ENCODE data around the gene GPSM1. TPM values are rescaled to one million over a fixed set of nuclear protein-coding genes. Genes with fewer than 3 reads are reported as not detected.

GPSM1 gene
- total RNA-seq, 1 experiment from 2014 or later, result 26.4 TPM

DNA sequence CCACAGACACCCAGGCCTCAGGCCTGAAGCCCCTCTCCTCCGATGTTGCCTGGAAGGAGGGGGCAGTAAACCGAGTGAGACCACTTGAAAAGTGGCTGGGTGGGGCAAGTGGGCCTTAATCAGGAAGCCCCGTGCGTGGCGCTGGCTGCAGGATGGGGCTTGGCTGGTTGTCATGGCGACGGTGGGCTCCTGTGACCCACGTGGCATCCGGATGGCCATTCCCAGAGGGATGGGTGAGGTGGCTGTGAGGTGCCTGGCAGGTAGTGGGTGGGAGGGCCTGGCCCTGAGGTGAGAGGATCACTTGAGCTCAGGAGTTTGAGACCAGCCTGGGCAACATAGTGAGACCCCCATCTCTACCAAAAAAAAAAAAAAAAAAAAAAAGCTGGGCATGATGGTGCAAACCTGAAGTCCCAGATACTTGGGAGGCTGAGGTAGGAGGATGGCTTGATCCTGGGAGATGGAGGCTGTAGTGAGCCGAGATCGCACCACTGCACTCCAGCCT lies 5.2 kb downstream of the GPSM1 start:
- peaks cover 20% of the 10 kb centered on the region; the same call in 1 of the 2 replicates for H3K79me2 ChIP-seq (ENCODE audit: insufficient read depth, low read length)

GRCh38 chr9:136333045-136333444 lies 5.7 kb downstream of the GPSM1 start:
- POLR2A ChIA-PET, result no interaction called here
- Histone ChIP-seq H3K79me2 (ENCODE audit: insufficient read depth, low read length) (peaks cover 18% of the 10 kb centered on the region; the same call in 1 of the 2 replicates), H4K20me1 (ENCODE audit: insufficient read depth) (no peaks in the 10 kb centered on the region), H3K4me2 (ENCODE audit: low read length) (no peak overlapping the region), H3K9me2 (ENCODE audit: insufficient read depth) (no peaks in the 10 kb centered on the region), H3K27ac (ENCODE audit: low read depth, low read length) (no peak overlapping the region), H3K9me3 (ENCODE audit: control insufficient read depth in 1 of 2, insufficient read depth in 1 of 2, low read depth in 1 of 2, low read length in 2 of 2) (no peaks in the 10 kb centered on the region), H3K4me1 (ENCODE audit: control insufficient read depth in 1 of 2, insufficient read depth in 2 of 2, low read length in 2 of 2) (peaks cover 8 to 12% of the 10 kb centered on the region in 2 experiments; a peak in 3 of 4 replicates), H3K9ac (ENCODE audit: low read length) (no peak overlapping the region), H2AFZ (ENCODE audit: low read depth, low read length, poor library complexity, severe bottlenecking) (no peak overlapping the region), H3K27me3 (ENCODE audit: insufficient read depth, low read length) (no peaks in the 10 kb centered on the region), H3K36me3 (ENCODE audit: control insufficient read depth in 1 of 2, insufficient read depth in 2 of 2, low read length in 2 of 2) (no peaks in the 10 kb centered on the region; a peak in 1 of 4 replicates), H3K4me3 (replicated peaks in 1 of 2; ENCODE audit: low read depth in 1 of 2, low read length in 2 of 2) (no peak overlapping the region)
- no TSS peak for BruUV-seq (replicated peaks)
- RAD21 ChIA-PET (ENCODE audit: low non-redundant PET in 1 of 2, low total read pairs in 2 of 2, uncharacterized antibody in 2 of 2, unreplicated experiment in 2 of 2), result no interaction called here
- ATAC-seq, result no peak
- DNase-seq (ENCODE audit: low read depth, low spot score), result no peak
- intact Hi-C loops (cut with micrococcal nuclease), result no loop called here
- CTCF ChIA-PET, result no interaction called here
- TF ChIP-seq MAX (IDR thresholded peaks at IDR 0.05) (no peak), RAD21 (IDR thresholded peaks at IDR 0.05; ENCODE audit: low read depth) (no peak), TCF7L2 (IDR thresholded peaks at IDR 0.05; ENCODE audit: borderline replicate concordance, extremely low read depth, insufficient read depth, insufficient read length) (no peak), FOSL1 (IDR thresholded peaks at IDR 0.05; ENCODE audit: low read depth) (no peak), POLR2AphosphoS5 (IDR thresholded peaks at IDR 0.05; ENCODE audit: low read depth, low read length) (no peak), EGR1 (IDR thresholded peaks at IDR 0.05; ENCODE audit: low read depth) (no peak), SP1 (IDR thresholded peaks at IDR 0.05; ENCODE audit: low read depth) (no peak), CEBPB (IDR thresholded peaks at IDR 0.05; ENCODE audit: low read depth) (no peak), EZH2 (IDR thresholded peaks at IDR 0.05) (no peak), POLR2A (IDR thresholded peaks at IDR 0.05; ENCODE audit: borderline replicate concordance, extremely low read depth, insufficient read depth, insufficient read length) (no peak)

More for the DNA sequence above, 5.2 kb downstream of the GPSM1 start:
- ATAC-seq (no peak), DNase-seq (ENCODE audit: low read depth, low spot score) (no peak)
- no peaks in the 10 kb centered on the region for H3K27me3 ChIP-seq (ENCODE audit: insufficient read depth, low read length)
- no peaks in the 10 kb centered on the region for H3K9me3 ChIP-seq (ENCODE audit: control insufficient read depth in 1 of 2, insufficient read depth in 1 of 2, low read depth in 1 of 2, low read length in 2 of 2)
- TF ChIP-seq MAX (IDR thresholded peaks at IDR 0.05) (no peak), EGR1 (IDR thresholded peaks at IDR 0.05; ENCODE audit: low read depth) (no peak), EZH2 (IDR thresholded peaks at IDR 0.05) (no peak), SP1 (IDR thresholded peaks at IDR 0.05; ENCODE audit: low read depth) (no peak)
- H2AFZ ChIP-seq (ENCODE audit: low read depth, low read length, poor library complexity, severe bottlenecking), result no peak overlapping the region
- H3K4me1 ChIP-seq (ENCODE audit: control insufficient read depth in 1 of 2, insufficient read depth in 2 of 2, low read length in 2 of 2), result peaks cover 8 to 13% of the 10 kb centered on the region in 2 experiments; a peak in 3 of 4 replicates
- H4K20me1 ChIP-seq (ENCODE audit: insufficient read depth), result no peaks in the 10 kb centered on the region
- CTCF ChIA-PET, result no interaction called here
- no peak overlapping the region for H3K9ac ChIP-seq (ENCODE audit: low read length)
- no peaks in the 10 kb centered on the region; a peak in 1 of 4 replicates for H3K36me3 ChIP-seq (ENCODE audit: control insufficient read depth in 1 of 2, insufficient read depth in 2 of 2, low read length in 2 of 2)
- BruUV-seq (replicated peaks), result no TSS peak
- H3K27ac ChIP-seq (ENCODE audit: low read depth, low read length), result no peak overlapping the region
- POLR2A ChIA-PET, result no interaction called here
- RAD21 ChIA-PET (ENCODE audit: low non-redundant PET in 1 of 2, low total read pairs in 2 of 2, uncharacterized antibody in 2 of 2, unreplicated experiment in 2 of 2), result no interaction called here
- H3K9me2 ChIP-seq (ENCODE audit: insufficient read depth), result no peaks in the 10 kb centered on the region
- no peak overlapping the region for H3K4me3 ChIP-seq (replicated peaks in 1 of 2; ENCODE audit: low read depth in 1 of 2, low read length in 2 of 2)
- intact Hi-C loops (cut with micrococcal nuclease), result no loop called here
- H3K4me2 ChIP-seq (ENCODE audit: low read length), result no peak overlapping the region

Measured in HCT116 (cell line).